Neuronal stem cell (in vitro differentiated cells): Measurements from ENCODE around the gene ZNG1A.
"Not testable (repeated sequence)": the region's sequence is repeated elsewhere in the genome, so short reads cannot be mapped to it uniquely, and the experiment has no call there.

Experiments
- DNase-seq: peaks from one replicate; pipeline ENCODE4 v3.0.0-alpha.2; 2013; ENCODE audit warnings: low spot score
- H2AFZ ChIP-seq: one replicate; pipeline ENCODE4 v1.6.1; 2013; ENCODE audit warnings: mild to moderate bottlenecking, low read length, inconsistent platforms
- H2AK5ac ChIP-seq: 2 replicates; pipeline ENCODE4 v1.6.1; 2013; ENCODE audit warnings: low read depth, mild to moderate bottlenecking, inconsistent platforms, low read length, moderate library complexity, mixed read lengths
- H2BK120ac ChIP-seq: 2 replicates; pipeline ENCODE4 v1.6.1; 2013; ENCODE audit warnings: low read depth, mild to moderate bottlenecking, inconsistent platforms, low read length, moderate library complexity, mixed read lengths
- H2BK12ac ChIP-seq: one replicate; pipeline ENCODE4 v1.6.1; 2013; ENCODE audit warnings: low read length, inconsistent platforms
- H2BK15ac ChIP-seq: 2 replicates; pipeline ENCODE4 v1.6.1; 2013; ENCODE audit warnings: mild to moderate bottlenecking, low read length, inconsistent platforms, mixed read lengths
- H2BK5ac ChIP-seq: one replicate; pipeline ENCODE4 v1.6.1; 2013; ENCODE audit warnings: inconsistent platforms, mild to moderate bottlenecking, low read length, moderate library complexity
- H3K14ac ChIP-seq: one replicate; pipeline ENCODE4 v1.6.1; 2013; ENCODE audit warnings: low read length, inconsistent platforms
- H3K18ac ChIP-seq: 2 replicates; pipeline ENCODE4 v1.6.1; 2013; ENCODE audit warnings: low read length, inconsistent platforms
- H3K23ac ChIP-seq: 2 replicates; pipeline ENCODE4 v1.6.1; 2013; ENCODE audit warnings: low read depth, mild to moderate bottlenecking, mixed read lengths, low read length, inconsistent platforms; ENCODE audit not compliant: poor library complexity
- H3K27ac ChIP-seq: replicated peaks from 3 replicates; pipeline ENCODE4 v1.5.1; 2013; ENCODE audit warnings: low read length, inconsistent platforms
- H3K27me3 ChIP-seq, 3 experiments: 2 replicates each; pipeline ENCODE4 v1.6.1; 2013; ENCODE audit warnings: low read length in 3 of 3, mild to moderate bottlenecking in 2 of 3, inconsistent platforms in 1 of 3, low read depth in 1 of 3, mixed read lengths in 1 of 3, moderate library complexity in 1 of 3; ENCODE audit not compliant: control insufficient read depth in 3 of 3, insufficient read depth in 3 of 3
- H3K36me3 ChIP-seq, 2 donors: replicated peaks in 1 of 2; 2 replicates each; pipeline ENCODE4 v1.6.1; 2013; ENCODE audit warnings: low read length in 2 of 2; ENCODE audit not compliant: control insufficient read depth in 2 of 2, insufficient read depth in 2 of 2
- H3K4ac ChIP-seq: 2 replicates; pipeline ENCODE4 v1.6.1; 2013; ENCODE audit warnings: inconsistent platforms, mild to moderate bottlenecking, low read length, moderate library complexity
- H3K4me1 ChIP-seq, 2 donors: 1 replicate in 1 of 2; 2 replicates in 1 of 2; pipeline ENCODE4 v1.6.1; 2013; ENCODE audit warnings: low read length in 2 of 2, low read depth in 1 of 2; ENCODE audit not compliant: control insufficient read depth in 2 of 2, insufficient read depth in 1 of 2
- H3K4me2 ChIP-seq: one replicate; pipeline ENCODE4 v1.6.1; 2013; ENCODE audit warnings: mild to moderate bottlenecking, low read length, inconsistent platforms; ENCODE audit not compliant: insufficient read depth, poor library complexity, severe bottlenecking
- H3K4me3 ChIP-seq, 2 donors: 2 replicates each; pipeline ENCODE4 v1.5.1; 2013; ENCODE audit warnings: low read length in 2 of 2, mild to moderate bottlenecking in 2 of 2, inconsistent platforms in 1 of 2, moderate library complexity in 1 of 2
- H3K79me1 ChIP-seq: one replicate; pipeline ENCODE4 v1.6.1; 2013; ENCODE audit warnings: low read depth, mild to moderate bottlenecking, inconsistent platforms, low read length, moderate library complexity
- H3K9ac ChIP-seq: one replicate; pipeline ENCODE4 v1.6.1; 2013; ENCODE audit warnings: mild to moderate bottlenecking, low read depth, low read length, inconsistent platforms; ENCODE audit not compliant: poor library complexity
- H3K9me3 ChIP-seq, 2 donors: replicated peaks in 1 of 2; 2 replicates each; pipeline versions ENCODE3 to v1.6.1; 2013; ENCODE audit warnings: low read length in 2 of 2, mild to moderate bottlenecking in 2 of 2, inconsistent platforms in 1 of 2, low read depth in 1 of 2, mixed read lengths in 1 of 2, moderate library complexity in 1 of 2; ENCODE audit not compliant: control insufficient read depth in 2 of 2, insufficient read depth in 1 of 2
- H4K8ac ChIP-seq: one replicate; pipeline ENCODE4 v1.6.1; 2013; ENCODE audit warnings: low read depth, mild to moderate bottlenecking, inconsistent platforms, low read length, moderate library complexity
- H4K91ac ChIP-seq: one replicate; pipeline ENCODE4 v1.6.1; 2013; ENCODE audit warnings: low read length, low read depth, mild to moderate bottlenecking, inconsistent platforms; ENCODE audit not compliant: poor library complexity
- WGBS, 2 donors: extraction: QIAGEN DNeasy Blood & Tissue Kit; methylation state at CpG; one replicate each; pipeline ENCODE4 v1.1.7; 2013; ENCODE audit warnings: missing lambda C conversion rate in 2 of 2, mixed read lengths in 1 of 2; ENCODE audit not compliant: insufficient read length in 2 of 2, insufficient replicate concordance in 1 of 2; ENCODE audit errors: extremely low coverage in 2 of 2; 5-methylcytosine and 5-hydroxymethylcytosine counted together

Gene ZNG1A

DNA sequence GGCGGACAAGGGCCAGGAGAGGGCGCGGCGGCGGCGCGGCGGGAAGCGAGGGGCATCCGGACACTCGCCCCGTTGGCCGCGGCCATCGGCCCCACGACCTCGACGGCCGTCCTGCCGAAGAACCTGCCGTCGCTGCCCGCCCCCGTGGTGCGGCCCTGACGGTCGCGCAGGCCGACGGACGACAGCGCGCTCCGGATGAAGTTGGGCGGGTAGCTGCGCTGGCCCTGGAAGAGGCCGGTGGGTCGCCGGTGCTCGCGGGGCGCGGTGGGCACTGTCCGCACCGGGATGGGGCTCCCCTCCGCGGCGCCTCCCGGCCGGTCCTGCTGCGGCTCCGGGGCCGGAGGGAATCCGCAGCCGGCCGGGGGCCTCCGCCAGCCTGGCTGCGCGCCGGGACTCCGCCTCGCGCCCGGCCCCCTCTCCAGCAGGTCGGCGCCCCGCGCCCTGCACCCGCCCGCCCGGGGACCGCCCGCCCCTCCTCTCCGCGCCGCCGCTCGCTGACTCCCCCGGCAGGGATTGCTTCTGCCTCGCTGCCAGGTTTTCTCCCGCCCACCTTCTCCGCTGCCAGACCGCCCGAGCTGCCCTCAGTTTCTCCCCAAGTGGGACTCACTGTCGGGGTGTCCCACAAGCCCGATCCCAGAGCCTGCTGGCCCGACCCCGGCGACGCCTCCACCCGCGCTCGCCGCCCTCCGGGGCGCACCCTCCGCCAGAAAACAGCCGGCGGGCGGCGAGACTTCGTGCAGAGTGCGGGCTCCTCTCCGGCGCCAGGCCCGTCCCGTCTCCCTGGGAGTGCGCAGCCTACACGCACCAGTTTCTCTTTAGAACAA, 105.6 kb downstream of the ZNG1A start:
- H2BK15ac ChIP-seq, H3K23ac ChIP-seq, H3K36me3 ChIP-seq, H3K27ac ChIP-seq, H4K91ac ChIP-seq, H2AK5ac ChIP-seq, H3K4me1 ChIP-seq, H2BK120ac ChIP-seq, H3K9me3 ChIP-seq, H3K4ac ChIP-seq, H4K8ac ChIP-seq, H2BK12ac ChIP-seq, H2BK5ac ChIP-seq, DNase-seq, H3K14ac ChIP-seq, H3K79me1 ChIP-seq: not testable (repeated sequence)
- peaks cover 0 to 17% (median 12%) of the 10 kb centered on the region in 3 experiments for H3K27me3 ChIP-seq
- peak overlapping the region; percentile 66 for H3K4me2 ChIP-seq
- H3K18ac ChIP-seq: peak overlapping the region; percentile 76
- peak overlapping the region; percentile 21 for H3K9ac ChIP-seq
- H3K4me3 ChIP-seq: peak overlapping the region in 1 of 2 donors; percentile 71
- H2AFZ ChIP-seq: peak overlapping the region; percentile 79
- no CpG with 5 or more reads among the region's 109 CpGs for WGBS, 2 donors
